HT1080 (cell line): ENCODE results near the gene IGHMBP2. TPM values are rescaled to one million over a fixed set of nuclear protein-coding genes. Genes with fewer than 3 reads are reported as not detected.
"Not testable (repeated sequence)": the region's sequence is repeated elsewhere in the genome, so short reads cannot be mapped to it uniquely, and the experiment has no call there.

Experiments
- DNase-seq: peaks from one replicate; pipeline ENCODE4 v3.0.0-alpha.2; 2015; ENCODE audit warnings: low read depth
- total RNA-seq: library from RNA; depleted of rRNA; stranded (reverse); fragments of >200 nt; shearing (Covaris generic); gene quantifications from 2 replicates; pipeline ENCODE4 v1.2.3, GENCODE V29; 2014

Gene IGHMBP2
- total RNA-seq, 1 experiment from 2014 or later, result 6.6 TPM

DNA sequence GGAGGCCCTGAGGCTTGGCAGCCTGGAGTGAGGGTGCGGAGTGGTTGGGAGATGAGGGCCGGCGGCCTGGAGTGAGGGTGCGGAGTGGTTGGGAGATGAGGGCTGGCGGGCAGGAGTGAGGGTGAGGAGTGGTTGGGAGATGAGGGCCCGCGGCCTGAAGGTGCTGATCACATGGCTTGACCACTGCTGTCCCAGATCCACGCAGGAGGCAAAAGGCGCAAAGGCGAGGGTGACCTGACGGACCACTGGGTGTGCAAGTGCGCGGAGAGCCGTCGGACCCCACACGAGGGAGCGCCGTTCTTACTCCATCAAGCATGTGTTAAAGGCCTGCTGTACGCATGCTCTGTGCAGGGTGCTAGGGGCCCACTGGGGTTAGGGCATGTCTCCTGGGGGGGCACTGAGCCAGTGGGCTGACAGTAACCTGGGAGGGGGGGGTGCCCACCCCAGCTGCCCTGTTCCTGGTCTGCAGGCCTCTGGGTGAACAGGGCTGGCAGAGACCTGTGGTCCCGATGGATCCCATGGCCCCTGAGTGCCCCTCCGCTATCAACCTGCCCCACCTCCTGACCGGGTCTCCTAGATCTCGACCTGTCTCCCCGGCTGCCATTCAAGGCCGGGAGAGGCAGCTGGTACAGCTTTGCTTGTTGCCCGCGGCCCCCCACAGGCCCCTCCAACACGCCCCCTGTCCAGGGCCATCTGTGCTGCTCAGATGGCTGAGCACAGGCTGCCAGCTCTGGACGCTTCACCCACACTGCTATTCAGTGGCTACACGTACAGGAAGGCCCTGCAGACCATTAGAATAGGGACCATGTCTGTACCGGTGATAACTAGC, 56.0 kb downstream of the IGHMBP2 start:
- DNase-seq, result no peak

DNA sequence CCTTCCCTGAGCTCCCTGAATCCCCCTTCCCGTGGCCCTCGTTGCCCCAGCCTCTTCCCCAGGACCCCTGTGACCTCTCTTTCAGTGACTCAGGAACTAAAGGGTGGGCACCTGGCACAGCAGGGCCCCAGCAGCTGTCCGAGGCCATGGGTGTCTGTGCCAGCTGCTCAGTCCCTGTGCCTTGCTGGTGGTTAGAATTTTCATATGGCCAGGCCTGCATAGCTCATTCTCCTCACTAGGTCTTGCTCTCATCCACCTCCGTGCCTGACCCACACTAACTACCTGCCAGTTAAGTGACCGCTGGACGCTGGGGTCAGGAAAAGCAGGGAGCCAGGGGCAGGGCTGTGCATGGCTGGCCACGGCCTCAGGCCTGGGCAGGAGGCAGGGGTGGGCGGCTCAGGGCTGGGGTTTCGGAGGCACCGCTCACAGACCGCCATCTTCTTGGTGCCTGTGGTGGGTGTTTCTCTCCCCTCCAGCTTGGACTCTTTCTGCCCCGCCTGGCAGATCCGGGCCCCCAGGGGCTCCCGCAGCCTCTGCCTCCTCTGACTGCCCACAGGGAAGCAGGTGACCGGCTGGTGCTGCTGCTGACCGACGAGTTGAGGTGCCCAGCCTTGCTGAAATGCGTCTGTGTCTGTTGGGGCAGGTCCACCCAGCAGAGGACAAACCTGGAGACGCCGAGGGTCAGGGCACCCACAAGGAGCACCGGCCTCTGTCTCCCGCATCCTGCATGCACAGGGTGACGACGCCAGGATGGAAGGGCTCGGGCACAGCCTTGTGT, 56.8 kb downstream of the IGHMBP2 start:
- no peak for DNase-seq

DNA sequence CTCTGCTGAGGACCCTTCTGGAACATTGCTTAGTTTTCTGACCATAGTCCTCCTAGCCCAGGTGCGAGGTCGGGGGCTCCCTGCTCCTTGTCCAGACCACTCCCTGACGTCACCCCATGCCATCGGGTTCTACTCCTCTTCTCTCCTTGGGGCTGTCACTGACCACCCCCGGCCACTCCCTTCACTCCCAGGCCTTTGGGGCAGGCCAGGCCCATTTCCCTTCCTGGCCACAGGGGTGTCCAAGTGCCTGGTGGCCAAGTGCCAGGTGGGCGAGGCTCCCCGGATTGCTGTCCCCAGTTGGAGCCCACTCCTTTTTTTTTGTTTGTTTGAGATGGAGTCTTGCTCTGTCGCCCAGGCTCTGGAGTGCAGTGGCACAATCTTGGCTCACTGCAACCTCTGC, 57.6 kb downstream of the IGHMBP2 start:
- DNase-seq, result no peak

DNA sequence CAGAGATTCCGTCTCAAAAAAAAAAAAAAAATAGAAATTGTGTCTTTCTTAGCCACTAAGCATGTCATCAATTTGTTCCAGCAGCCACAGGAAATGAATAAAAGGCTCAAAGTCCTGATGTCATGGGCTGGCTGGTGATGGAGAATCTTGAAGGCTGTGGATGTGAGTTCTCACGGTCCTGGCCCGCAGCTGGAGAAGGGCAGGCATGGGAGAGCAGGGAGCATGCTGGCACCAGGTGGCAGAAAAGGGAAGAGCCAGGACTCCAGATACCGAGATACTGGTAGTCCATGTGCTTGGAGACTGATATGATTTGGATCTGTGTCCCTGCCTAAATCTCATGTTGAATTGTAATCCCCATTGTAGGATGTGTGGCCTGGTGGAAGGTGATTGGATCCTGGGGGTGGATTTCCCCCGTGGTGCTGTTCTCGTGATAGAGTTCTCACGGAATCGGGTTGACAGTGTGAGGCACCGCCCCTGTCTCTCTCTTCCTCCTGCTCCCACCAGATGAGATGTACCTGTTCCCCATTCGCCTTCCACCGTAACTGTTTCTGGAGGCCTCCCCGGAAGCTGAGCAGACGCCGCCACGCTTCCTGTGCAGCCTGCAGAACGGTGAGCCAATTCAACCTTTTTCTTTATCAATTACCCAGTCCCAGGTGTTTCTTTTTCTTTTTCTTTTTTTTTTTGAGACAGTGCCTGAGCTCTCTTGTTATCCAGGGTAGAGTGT, 59.0 kb downstream of the IGHMBP2 start:
- peak; percentile 17 for DNase-seq

DNA sequence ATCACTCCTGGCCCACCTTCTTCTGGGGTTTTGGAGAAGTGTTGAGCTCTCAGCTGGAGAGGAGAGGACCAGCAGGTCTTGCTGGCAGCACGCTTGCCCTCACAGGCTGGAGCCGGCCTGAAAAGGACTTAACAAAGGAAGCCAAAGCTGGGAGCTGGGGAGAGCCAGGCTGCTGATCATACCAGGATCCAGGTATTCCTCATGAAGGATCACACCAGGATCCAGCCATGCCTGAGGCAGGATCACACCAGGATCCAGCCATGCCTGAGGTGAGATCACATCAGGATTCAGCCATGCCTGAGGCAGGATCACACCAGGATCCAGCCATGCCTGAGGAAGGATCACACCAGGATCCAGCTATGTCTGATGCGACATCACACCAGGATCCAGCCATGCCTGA, 60.1 kb downstream of the IGHMBP2 start:
- no peak for DNase-seq

DNA sequence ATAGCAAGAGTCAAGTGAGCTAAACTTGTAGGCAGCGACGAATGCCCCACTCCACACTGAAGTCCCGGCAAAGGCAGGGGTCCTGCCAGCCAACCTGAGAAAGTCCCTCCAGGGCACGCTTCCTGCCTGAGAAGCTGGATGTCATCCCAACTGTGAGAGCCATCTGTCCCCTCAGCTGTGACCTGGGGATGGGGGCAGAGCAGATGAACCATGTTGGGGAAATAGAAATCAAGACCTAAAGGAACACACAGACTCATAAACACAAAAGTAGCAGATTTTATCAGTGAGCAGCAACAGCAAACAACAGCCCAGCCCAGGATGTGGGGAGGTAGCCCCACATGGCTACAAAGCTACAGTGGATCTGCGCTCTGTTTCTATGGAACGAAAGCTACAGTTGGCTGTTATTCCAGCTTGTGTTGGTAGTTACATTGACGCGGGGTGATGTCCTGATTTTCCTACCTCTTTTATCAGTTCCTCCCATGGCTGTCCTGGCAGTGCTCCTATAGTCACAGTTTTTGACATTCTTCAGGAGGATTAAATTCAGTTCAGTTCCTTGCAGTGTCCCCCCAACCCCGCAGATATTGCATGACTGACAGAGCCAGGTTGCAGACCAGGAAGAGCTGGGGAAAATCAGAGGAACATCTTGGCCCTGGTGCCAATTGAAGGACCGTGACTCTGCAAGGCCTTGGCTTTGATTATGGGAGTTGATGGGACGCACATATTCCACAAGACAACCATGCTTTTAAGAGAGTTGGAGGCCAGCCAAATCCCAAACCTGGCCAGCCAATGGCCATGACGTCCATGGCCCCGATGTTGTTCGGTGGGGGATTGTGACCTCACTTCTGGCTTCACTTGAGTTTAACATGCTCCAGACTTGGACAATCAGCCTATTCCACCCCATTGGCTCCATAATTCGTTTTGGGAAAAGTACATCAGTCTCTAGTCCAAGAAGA, 62.5 kb downstream of the IGHMBP2 start:
- DNase-seq, result no peak

DNA sequence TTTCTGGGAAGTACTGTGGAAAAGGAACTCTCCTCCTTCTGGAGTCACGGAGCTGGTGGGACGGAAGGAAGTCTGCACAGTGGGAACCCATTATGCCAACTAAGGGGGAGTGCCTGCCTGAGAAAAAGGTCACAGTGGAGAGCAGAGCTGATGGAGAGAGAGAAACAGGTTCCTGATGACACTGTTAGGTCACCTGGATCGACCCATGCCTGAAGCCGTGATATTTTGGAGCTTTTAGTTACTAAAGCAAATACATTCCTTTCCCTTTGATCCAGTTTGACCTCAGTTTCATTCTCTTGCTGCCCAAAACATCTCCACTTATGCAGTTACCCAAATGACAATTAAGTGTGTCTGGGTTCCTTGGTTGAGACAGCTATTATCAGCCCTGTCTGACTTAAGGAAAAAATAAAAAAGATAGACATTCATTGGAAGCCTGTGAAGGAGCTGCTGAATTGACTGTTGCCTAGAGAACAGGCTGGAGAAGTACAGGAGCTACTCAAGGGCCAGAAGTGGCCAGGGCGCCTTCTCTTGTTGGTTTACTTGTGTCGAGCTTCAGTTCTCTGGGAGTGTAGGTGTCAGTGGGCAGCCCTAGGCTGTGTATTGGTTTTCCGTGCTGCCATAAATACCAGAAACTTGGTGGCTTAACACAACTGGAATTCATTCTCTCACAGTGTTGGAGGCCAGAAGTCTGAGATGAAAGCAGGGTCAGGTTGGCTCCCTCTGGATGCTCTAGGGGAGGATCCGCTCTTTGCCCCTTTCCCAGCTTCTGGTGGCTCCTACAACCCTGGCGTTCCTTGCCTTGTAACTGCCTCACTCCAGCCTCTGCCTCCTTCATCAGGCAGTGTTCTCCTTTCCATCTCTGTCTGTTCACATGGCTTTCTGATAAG, 63.4 kb downstream of the IGHMBP2 start:
- DNase-seq, result no peak

DNA sequence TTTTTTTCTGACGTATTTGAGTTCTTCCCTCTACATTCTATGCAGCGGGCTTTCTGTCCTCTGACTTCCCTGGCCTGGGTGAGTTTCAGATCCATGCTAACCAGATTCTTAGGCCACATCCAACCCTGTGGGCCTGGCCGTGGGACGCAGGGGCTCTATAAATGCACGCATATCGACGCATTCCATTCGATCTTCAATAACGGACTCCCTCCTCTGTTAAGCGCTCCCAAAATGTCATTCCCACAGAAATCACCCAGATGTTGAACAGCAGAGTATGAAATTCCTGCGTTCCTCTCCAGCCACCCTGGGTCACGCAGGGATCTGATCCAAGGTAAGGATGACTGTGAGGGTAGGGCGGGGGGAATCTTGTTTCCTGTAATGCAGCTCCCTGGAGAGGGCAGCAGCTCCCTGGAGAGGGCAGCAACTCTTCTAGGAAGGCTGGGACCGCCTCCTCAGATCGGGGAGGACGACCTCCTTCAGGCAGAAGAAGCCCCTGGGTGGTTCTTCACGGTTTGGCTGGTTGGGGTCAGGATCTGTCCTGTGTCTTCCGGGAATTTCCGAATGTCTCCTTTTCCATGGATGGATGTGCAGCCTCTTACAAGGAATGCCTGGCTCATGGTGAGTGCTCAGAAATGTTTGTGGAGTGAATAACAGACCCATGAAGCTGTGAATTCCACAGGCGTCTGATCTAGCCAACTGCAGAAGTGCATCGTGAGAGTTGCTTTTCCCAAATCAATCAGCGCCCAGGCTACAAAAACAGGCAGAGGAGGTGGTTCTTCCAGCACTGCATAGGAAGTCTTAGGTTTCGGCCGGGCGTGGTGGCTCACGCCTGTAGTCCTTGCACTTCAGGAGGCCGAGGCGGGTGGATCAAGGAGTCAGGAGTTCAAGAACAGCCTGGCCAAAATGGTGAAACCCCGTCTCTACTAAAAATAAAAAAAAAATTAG, 64.9 kb downstream of the IGHMBP2 start:
- DNase-seq, result no peak

DNA sequence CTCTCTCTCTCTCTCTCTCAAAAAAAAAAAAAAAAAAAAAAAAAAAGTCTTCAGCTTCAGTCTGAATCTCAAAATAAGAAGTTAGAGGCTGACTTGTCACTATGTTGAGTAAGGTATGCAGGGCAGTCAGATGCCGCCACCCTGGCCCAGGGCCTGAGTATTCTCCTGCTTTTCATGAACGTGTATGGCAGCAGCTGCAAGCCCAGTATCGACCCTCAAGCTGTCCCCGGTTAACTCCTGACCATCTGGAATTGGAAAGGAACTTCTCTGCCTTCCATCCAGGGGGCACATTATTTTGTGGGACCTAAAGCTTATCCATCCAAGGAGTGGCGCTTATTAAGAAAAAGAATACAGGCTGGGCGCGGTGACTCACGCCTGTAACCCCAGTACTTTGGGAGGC, 65.7 kb downstream of the IGHMBP2 start:
- DNase-seq, result no peak

DNA sequence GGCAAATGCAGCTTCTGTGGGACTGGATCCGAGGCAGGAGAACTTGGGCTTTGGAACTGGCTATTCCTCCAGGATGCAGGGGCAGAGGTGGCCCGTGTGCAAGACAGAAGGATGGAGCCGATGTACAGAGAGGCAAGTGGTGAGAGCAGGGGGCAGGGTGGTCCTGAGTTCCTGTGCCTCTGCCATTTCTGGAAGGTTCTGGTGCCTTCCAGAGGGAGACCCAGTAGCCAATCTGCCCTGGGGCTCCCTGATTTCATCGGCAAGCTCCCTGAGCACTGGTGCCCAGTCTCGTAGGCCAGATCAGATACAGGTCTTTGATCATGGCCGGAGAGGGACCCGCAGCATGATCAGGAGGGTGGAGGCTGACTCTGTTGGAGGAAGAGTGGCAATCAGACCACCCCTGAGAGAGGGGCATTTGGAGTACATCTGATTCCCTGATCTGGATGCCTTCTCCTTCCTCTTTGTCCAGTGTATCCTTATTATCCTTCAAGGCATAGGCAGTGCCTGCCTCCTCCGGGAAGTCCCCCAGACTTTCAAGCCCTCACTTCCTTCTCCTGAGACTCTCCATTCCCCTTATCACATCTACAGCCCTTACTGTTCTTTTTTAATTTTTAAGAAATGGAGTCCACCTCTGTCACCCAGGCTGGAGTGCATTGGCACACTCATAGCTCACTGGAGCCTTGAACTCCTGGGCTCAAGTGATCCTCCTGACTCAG, 67.4 kb downstream of the IGHMBP2 start:
- no peak for DNase-seq

DNA sequence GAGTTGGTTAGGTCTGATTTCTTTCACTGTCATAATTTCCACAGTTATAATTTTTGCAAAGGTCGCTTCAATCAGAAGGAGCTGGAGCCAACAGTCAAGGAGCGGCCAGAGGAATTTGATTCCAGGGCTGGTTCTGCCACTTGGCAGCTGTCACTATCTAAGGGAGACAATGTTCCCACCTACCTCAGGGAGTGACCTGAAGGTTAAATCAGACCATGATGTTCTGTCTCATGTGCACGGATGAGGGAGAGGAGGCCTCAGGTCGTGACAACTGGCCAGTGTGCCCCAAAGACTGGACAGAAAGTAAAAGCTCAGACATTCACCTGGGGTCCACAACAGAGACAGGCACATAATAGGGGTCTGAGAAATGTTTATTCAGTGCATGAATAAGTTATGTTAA, 69.5 kb downstream of the IGHMBP2 start:
- no peak for DNase-seq

DNA sequence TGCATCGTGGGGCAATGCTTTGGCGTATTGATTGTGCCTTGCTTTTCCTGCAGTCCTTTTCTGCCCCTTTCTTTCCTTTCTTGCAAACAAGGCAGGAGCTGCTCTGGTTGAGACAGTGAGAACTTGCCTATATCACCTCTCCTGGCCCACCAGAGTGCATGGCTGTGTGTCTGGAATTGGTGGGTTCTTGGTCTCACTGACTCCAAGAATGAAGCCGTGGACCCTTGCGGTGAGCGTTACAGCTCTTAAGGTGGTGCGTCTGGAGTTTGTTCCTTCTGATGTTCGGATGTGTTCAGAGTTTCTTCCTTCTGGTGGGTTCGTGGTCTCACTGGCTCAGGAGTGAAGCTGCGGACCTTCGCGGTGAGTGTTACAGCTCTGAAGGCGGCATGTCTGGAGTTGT, 70.0 kb downstream of the IGHMBP2 start:
- DNase-seq, result not testable (repeated sequence)

DNA sequence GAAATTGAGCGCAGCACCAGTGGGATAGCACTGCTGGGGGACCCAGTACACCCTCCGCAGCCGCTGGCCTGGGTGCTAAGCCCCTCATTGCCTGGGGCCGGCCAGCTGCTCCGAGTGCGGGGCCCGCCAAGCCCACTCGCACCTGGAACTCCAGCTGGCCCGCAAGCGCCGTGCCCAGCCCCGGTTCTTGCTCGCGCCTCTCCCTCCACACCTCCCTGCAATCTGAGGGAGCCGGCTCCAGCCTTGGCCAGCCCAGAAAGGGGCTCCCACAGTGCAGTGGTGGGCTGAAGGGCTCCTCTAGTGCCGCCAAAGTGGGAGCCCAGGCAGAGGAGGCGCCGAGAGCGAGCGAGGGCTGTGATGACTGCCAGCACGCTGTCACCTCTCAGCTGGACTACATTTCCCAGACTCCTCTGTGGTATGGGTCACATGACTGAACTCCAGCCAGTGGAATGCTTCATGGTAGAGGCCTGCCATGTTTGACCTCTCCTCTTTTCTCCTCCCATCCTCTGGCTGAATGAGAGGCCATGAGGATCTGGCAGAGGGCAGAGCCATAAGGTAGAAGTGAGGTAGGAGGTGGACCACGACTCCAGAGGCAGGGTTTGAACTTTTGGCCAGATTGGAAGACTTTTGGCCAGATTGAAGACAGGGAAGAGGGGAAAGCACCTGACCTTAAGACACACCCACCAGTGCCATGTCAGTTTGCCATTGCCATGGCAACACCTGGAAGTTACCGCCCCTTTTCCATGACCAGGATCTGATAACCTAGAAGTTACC, 70.9 kb downstream of the IGHMBP2 start:
- peak; percentile 46 for DNase-seq

DNA sequence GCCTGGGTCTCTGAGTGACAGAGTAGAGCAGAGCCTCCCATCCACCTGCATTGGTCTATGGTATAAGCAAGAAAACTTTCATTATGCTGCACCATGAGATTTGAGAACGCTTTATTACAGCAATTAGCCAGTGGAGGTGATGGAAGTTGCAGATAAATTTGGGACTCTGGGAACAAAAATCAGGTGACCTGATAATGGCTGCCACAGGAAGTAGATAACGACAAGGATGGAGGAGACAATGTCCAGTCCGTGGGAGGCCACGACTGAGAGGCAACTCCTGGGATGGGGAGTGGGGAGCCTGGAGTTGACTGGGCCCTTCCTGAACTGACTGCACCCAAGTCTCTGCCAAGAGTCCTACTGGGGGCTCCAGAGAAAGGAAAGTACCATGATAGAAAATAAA, 72.4 kb downstream of the IGHMBP2 start:
- DNase-seq, result no peak

DNA sequence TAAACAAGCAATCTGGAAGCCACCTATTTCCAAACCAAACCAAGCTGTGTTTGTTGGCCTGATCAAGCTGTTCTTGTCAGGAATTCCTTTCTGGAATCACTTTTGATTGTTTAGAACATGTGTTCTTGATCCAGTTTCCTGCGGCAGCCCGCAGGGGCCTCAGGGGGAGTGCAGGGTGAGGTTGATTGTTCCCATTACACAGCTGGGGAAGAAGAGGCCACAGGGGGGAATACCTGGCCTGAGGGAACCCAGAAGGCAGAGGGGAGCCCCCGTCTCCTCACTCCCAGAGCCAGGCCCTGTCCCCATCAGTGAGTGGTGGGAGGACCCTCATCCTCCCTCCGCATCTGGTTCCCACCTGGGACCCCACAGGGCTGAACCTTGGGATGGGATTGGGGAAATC, 72.9 kb downstream of the IGHMBP2 start:
- no peak for DNase-seq

DNA sequence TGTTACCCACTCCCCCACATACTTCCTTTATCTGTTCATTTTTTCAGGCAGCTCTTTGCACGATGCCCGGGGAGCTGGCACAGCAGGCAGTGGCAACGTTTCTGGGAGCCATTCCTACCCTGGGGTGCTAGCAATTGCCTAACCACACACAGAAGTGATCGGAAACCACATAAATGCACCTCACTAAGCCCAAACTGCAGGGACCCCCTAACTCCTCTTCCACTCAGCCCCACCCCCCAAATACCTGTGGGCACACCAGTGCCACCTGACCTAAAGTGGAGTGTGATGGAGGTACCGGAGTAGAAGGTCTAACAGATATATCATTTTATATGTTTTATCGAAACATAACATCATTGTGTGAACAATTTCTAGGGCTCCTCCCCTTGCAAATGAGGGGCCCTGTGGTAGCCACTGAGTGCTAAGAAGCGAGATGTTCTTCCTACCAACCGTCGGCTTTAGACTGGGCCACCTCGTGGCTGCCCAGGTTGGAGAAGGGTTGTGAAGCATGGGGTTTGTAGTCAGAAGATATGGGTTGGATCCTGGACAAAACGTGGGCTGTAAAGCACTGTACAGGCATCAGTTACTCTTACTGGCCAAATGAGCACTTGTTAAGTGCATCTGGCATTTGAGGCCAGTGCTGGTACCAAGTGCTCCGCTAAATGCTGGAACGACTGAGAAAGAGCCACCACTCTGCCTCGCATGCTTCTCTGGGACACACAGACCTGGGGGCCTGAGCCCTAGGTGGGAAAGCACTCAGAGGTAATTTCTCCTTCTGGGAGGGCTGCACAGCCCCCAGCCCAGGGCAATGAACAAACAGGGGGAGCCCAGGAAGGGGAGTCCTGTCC, 74.3 kb downstream of the IGHMBP2 start:
- DNase-seq, result no peak

DNA sequence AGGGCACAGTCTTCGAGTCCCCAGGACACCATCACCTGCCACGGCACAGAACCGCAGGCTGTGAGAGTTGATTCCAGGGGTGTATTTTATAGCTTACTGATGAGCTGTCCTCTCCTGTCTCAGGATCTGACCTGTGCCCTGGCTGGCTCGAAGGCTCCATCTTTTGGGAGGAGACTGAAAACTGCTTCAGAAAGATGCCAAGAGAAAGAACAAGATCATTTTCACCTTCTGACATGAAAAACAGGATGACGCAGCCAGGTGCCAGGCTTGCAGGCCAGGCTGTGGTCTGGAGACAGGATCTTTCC, 74.9 kb downstream of the IGHMBP2 start:
- DNase-seq, result no peak
